ENCODE data around the gene NXPH3.

Gene NXPH3

GRCh38 chr17:49604314-49604869 is 28.7 kb downstream of the NXPH3 start:
- H3K27ac ChIP-seq (ENCODE audit: low read depth, low read length) = no peak overlapping the region

DNA sequence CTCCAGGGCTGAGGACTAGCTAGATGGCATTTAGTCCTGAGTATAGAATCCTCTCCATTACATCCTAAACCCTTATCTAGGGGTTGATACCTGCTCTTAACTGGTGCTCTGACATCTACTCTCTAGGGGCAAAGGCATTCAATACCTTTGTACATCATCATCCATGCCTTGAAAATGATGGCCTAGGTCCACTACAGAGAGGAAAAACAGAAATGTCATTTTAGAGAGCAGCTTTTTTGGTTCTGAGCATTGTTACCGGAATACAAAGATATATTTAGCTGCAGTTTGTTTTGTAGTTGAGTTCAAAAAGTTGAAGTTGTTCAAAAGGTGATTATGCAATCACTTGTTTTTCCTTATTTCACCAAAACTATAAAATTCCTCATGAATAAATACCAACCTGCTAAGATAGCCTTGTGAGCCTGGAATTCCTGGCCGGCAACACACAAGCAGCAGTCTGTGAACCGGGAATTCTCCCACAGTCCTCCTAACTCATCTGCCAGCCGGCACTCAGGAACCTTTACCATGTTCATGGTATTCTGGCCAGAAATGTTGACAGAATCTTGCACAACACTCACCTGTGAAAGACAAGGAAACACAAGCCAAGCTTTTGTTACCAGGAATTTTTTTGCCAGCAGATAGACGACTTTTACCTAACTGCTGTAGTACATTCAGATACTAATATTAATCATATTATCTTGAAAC is 35.4 kb downstream of the NXPH3 start:
- H3K36me3 ChIP-seq (ENCODE audit: control insufficient read depth, insufficient read depth, low read length) = peaks cover 3% of the 10 kb centered on the region
- H3K23ac ChIP-seq (ENCODE audit: low read length) = no peak overlapping the region
- no peak overlapping the region for H3K27ac ChIP-seq (ENCODE audit: low read depth, low read length)
- H4K5ac ChIP-seq (ENCODE audit: low read length) = no peak overlapping the region
- H3K4me2 ChIP-seq (ENCODE audit: low read length) = no peak overlapping the region
- DNase-seq = no peak
- H4K8ac ChIP-seq (ENCODE audit: low read depth, low read length) = no peak overlapping the region
- no peaks in the 10 kb centered on the region for H3K4me1 ChIP-seq (ENCODE audit: control insufficient read depth, low read depth, low read length)
- H2AK5ac ChIP-seq (ENCODE audit: low read length) = no peak overlapping the region
- no peak overlapping the region for H3K9ac ChIP-seq (ENCODE audit: low read length)
- no peak overlapping the region for H2BK120ac ChIP-seq (ENCODE audit: low read depth, low read length)
- no peak overlapping the region for H3K4me3 ChIP-seq (ENCODE audit: low read length)
- no peak overlapping the region for H3K18ac ChIP-seq (ENCODE audit: low read length)
- H2BK15ac ChIP-seq (replicated peaks; ENCODE audit: low read depth) = no peak overlapping the region
- no peak overlapping the region for H3K56ac ChIP-seq (ENCODE audit: low read length)
- WGBS (ENCODE audit: extremely low coverage, insufficient coverage, low lambda C conversion rate) = no CpG with 5 or more reads among the region's 5 CpGs
- H3K4ac ChIP-seq (ENCODE audit: low read depth, low read length) = no peak overlapping the region
- no peaks in the 10 kb centered on the region for H3K79me1 ChIP-seq (ENCODE audit: low read length)
- no peaks in the 10 kb centered on the region for H3K79me2 ChIP-seq (ENCODE audit: control insufficient read depth, insufficient read depth, low read length)
- no peak overlapping the region for H2BK5ac ChIP-seq (ENCODE audit: low read length)
- no peaks in the 10 kb centered on the region for H3K27me3 ChIP-seq (ENCODE audit: insufficient read depth, low read length, poor library complexity)

More at GRCh38 chr17:49604314-49604869, 28.7 kb downstream of the NXPH3 start:
- Histone ChIP-seq H3K36me3 (ENCODE audit: control insufficient read depth, insufficient read depth, low read length) (no peaks in the 10 kb centered on the region), H3K18ac (ENCODE audit: low read length) (no peak overlapping the region), H2AK5ac (ENCODE audit: low read length) (no peak overlapping the region), H3K79me2 (ENCODE audit: control insufficient read depth, insufficient read depth, low read length) (no peaks in the 10 kb centered on the region), H3K4ac (ENCODE audit: low read depth, low read length) (no peak overlapping the region), H3K23ac (ENCODE audit: low read length) (no peak overlapping the region), H3K4me1 (ENCODE audit: control insufficient read depth, low read depth, low read length) (no peaks in the 10 kb centered on the region), H3K56ac (ENCODE audit: low read length) (no peak overlapping the region), H4K8ac (ENCODE audit: low read depth, low read length) (no peak overlapping the region), H3K79me1 (ENCODE audit: low read length) (no peaks in the 10 kb centered on the region), H3K4me3 (ENCODE audit: low read length) (no peak overlapping the region), H2BK5ac (ENCODE audit: low read length) (no peak overlapping the region), H3K27me3 (ENCODE audit: insufficient read depth, low read length, poor library complexity) (no peaks in the 10 kb centered on the region), H2BK15ac (replicated peaks; ENCODE audit: low read depth) (no peak overlapping the region), H3K9ac (ENCODE audit: low read length) (no peak overlapping the region), H2BK120ac (ENCODE audit: low read depth, low read length) (no peak overlapping the region), H3K4me2 (ENCODE audit: low read length) (no peak overlapping the region), H4K5ac (ENCODE audit: low read length) (no peak overlapping the region)
- DNase-seq = no peak
- no CpG with 5 or more reads among the region's 7 CpGs for WGBS (ENCODE audit: extremely low coverage, insufficient coverage, low lambda C conversion rate)

- H3K4me3 ChIP-seq (ENCODE audit: low read length) = no peak overlapping the region
- H2BK120ac ChIP-seq (ENCODE audit: low read depth, low read length) = no peak overlapping the region
- no peak overlapping the region for H2BK15ac ChIP-seq (replicated peaks; ENCODE audit: low read depth)
- no peak overlapping the region for H2AK5ac ChIP-seq (ENCODE audit: low read length)
- no peak overlapping the region for H3K27ac ChIP-seq (ENCODE audit: low read depth, low read length)
- DNase-seq = no peak
- no CpG with 5 or more reads among the region's 1 CpG for WGBS (ENCODE audit: extremely low coverage, insufficient coverage, low lambda C conversion rate)
- no peaks in the 10 kb centered on the region for H3K4me1 ChIP-seq (ENCODE audit: control insufficient read depth, low read depth, low read length)
- H4K5ac ChIP-seq (ENCODE audit: low read length) = no peak overlapping the region
- no peaks in the 10 kb centered on the region for H3K27me3 ChIP-seq (ENCODE audit: insufficient read depth, low read length, poor library complexity)
- no peak overlapping the region for H3K56ac ChIP-seq (ENCODE audit: low read length)
- H4K8ac ChIP-seq (ENCODE audit: low read depth, low read length) = no peak overlapping the region
- H3K4ac ChIP-seq (ENCODE audit: low read depth, low read length) = no peak overlapping the region
- H3K79me2 ChIP-seq (ENCODE audit: control insufficient read depth, insufficient read depth, low read length) = no peaks in the 10 kb centered on the region
- no peak overlapping the region for H3K23ac ChIP-seq (ENCODE audit: low read length)
- peaks cover 3% of the 10 kb centered on the region for H3K36me3 ChIP-seq (ENCODE audit: control insufficient read depth, insufficient read depth, low read length)
- no peak overlapping the region for H3K4me2 ChIP-seq (ENCODE audit: low read length)
- no peak overlapping the region for H3K9ac ChIP-seq (ENCODE audit: low read length)
- H3K79me1 ChIP-seq (ENCODE audit: low read length) = no peaks in the 10 kb centered on the region
- H3K18ac ChIP-seq (ENCODE audit: low read length) = no peak overlapping the region
- H2BK5ac ChIP-seq (ENCODE audit: low read length) = no peak overlapping the region
Observed at GRCh38 chr17:49612726-49613125, 37.1 kb downstream of the NXPH3 start.

DNA sequence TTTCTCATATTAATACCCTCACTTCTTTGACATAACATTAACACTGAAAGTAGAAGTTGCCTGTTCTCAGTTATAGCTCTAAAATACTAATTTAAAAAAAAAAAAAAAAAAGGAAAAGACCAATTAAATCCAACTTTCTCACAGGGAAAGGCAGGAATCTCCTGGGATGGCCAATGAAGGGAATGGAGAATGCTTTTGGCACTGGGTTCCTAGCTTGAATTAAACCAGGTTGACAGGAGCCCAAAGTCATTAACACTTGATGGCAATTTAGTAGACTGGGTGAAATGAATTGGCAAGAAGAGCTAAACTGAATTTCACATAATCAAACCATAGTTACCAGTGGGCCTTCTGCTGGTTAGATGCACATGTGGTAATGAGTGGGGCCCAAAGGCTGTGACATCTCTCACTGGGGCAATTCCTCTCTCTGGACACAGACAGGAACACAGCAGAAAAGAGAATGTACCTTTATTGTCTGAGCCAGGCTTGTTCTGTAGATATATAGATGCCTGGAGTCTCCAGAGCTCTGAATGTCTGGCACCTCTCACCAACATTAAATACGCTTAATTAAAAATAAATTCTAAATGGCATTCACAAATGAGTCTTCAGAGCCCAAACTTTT is 37.6 kb downstream of the NXPH3 start:
- Histone ChIP-seq H3K4me2 (ENCODE audit: low read length) (no peak overlapping the region), H3K23ac (ENCODE audit: low read length) (no peak overlapping the region), H2BK5ac (ENCODE audit: low read length) (no peak overlapping the region), H3K4me3 (ENCODE audit: low read length) (no peak overlapping the region), H2BK15ac (replicated peaks; ENCODE audit: low read depth) (no peak overlapping the region), H3K4ac (ENCODE audit: low read depth, low read length) (no peak overlapping the region), H4K8ac (ENCODE audit: low read depth, low read length) (no peak overlapping the region), H3K79me2 (ENCODE audit: control insufficient read depth, insufficient read depth, low read length) (no peaks in the 10 kb centered on the region), H3K9ac (ENCODE audit: low read length) (no peak overlapping the region), H3K27me3 (ENCODE audit: insufficient read depth, low read length, poor library complexity) (no peaks in the 10 kb centered on the region), H3K27ac (ENCODE audit: low read depth, low read length) (no peak overlapping the region), H3K4me1 (ENCODE audit: control insufficient read depth, low read depth, low read length) (no peaks in the 10 kb centered on the region), H3K36me3 (ENCODE audit: control insufficient read depth, insufficient read depth, low read length) (peaks cover 4% of the 10 kb centered on the region), H2AK5ac (ENCODE audit: low read length) (no peak overlapping the region), H2BK120ac (ENCODE audit: low read depth, low read length) (no peak overlapping the region), H4K5ac (ENCODE audit: low read length) (no peak overlapping the region), H3K56ac (ENCODE audit: low read length) (no peak overlapping the region), H3K79me1 (ENCODE audit: low read length) (no peaks in the 10 kb centered on the region), H3K18ac (ENCODE audit: low read length) (no peak overlapping the region)
- DNase-seq = no peak
- no CpG with 5 or more reads among the region's 1 CpG for WGBS (ENCODE audit: extremely low coverage, insufficient coverage, low lambda C conversion rate)

- Histone ChIP-seq H3K9ac (ENCODE audit: low read length) (no peak overlapping the region), H3K79me1 (ENCODE audit: low read length) (no peaks in the 10 kb centered on the region), H2AK5ac (ENCODE audit: low read length) (no peak overlapping the region), H3K56ac (ENCODE audit: low read length) (no peak overlapping the region), H2BK5ac (ENCODE audit: low read length) (no peak overlapping the region), H4K5ac (ENCODE audit: low read length) (no peak overlapping the region), H3K4me1 (ENCODE audit: control insufficient read depth, low read depth, low read length) (no peaks in the 10 kb centered on the region), H2BK15ac (replicated peaks; ENCODE audit: low read depth) (no peak overlapping the region), H3K23ac (ENCODE audit: low read length) (no peak overlapping the region), H3K79me2 (ENCODE audit: control insufficient read depth, insufficient read depth, low read length) (no peaks in the 10 kb centered on the region), H4K8ac (ENCODE audit: low read depth, low read length) (no peak overlapping the region), H2BK120ac (ENCODE audit: low read depth, low read length) (no peak overlapping the region), H3K36me3 (ENCODE audit: control insufficient read depth, insufficient read depth, low read length) (peaks cover 2% of the 10 kb centered on the region), H3K4me2 (ENCODE audit: low read length) (no peak overlapping the region), H3K4me3 (ENCODE audit: low read length) (no peak overlapping the region), H3K27me3 (ENCODE audit: insufficient read depth, low read length, poor library complexity) (no peaks in the 10 kb centered on the region), H3K4ac (ENCODE audit: low read depth, low read length) (no peak overlapping the region), H3K27ac (ENCODE audit: low read depth, low read length) (no peak overlapping the region), H3K18ac (ENCODE audit: low read length) (no peak overlapping the region)
- no CpG with 5 or more reads among the region's 3 CpGs for WGBS (ENCODE audit: extremely low coverage, insufficient coverage, low lambda C conversion rate)
- DNase-seq = peak; percentile 25
Observed at GRCh38 chr17:49616086-49616485, 40.4 kb downstream of the NXPH3 start.
